T-helper 2 cell treated with Interferon-gamma antibody and Interleukin-4, amounts not matched to agents 100 ng/mL and 5 ng/mL, for 36 hours (primary cell): ENCODE measurements around the gene SPDYE9. TPM values are rescaled to one million over a fixed set of nuclear protein-coding genes. Genes with fewer than 3 reads are reported as not detected.
"Not testable (repeated sequence)": the region's sequence is repeated elsewhere in the genome, so short reads cannot be mapped to it uniquely, and the experiment has no call there.

ENCODE experiments used
- intact Hi-C: fragments of 100-400 bp; cut with micrococcal nuclease; formaldehyde crosslinking; loops from one replicate; pipeline ENCODE4 v1.15.1; 2023
- total RNA-seq: library from RNA; stranded (reverse); gene quantifications from 2 replicates; pipeline ENCODE4 v1.2.3, GENCODE V29; 2022

The SPDYE9 gene
- not detected in 2 replicates for total RNA-seq

GRCh38 chr7:73085938-73086337, at the start of gene SPDYE9:
Gene SPDYE9, minus strand, starts transcription at chr7:73086038. Its CDS starts 1,800 bp downstream, at chr7:73084238.
- intact Hi-C loops: not testable (repeated sequence)

GRCh38 chr7:73134866-73135265, 49.0 kb upstream of the SPDYE9 start:
- intact Hi-C loops: not testable (repeated sequence)

GRCh38 chr7:73132651-73133217, 46.9 kb upstream of the SPDYE9 start:
- intact Hi-C loops: not testable (repeated sequence)

GRCh38 chr7:73130612-73131011, 44.8 kb upstream of the SPDYE9 start:
- intact Hi-C loops: not testable (repeated sequence)

- intact Hi-C loops: not testable (repeated sequence)
These were observed 38.3 kb upstream of the SPDYE9 start for GRCh38 chr7:73124126-73124525.

- intact Hi-C loops: not testable (repeated sequence)
These were observed 37.1 kb upstream of the SPDYE9 start for GRCh38 chr7:73122778-73123447.

GRCh38 chr7:73118155-73118554, 32.3 kb upstream of the SPDYE9 start:
- intact Hi-C loops: not testable (repeated sequence)

- intact Hi-C loops: not testable (repeated sequence)
These were observed 28.0 kb downstream of the SPDYE9 start, which contains the start of gene SPDYE11 for GRCh38 chr7:73057811-73058210. Gene SPDYE11, minus strand, starts transcription at chr7:73057911. Its CDS starts 1,800 bp downstream, at chr7:73056111.

- intact Hi-C loops: not testable (repeated sequence)
These were observed 56.2 kb downstream of the SPDYE9 start, which contains the start of gene SPDYE8 for GRCh38 chr7:73029666-73030065. Gene SPDYE8, minus strand, starts transcription at chr7:73029766. Its CDS starts 1,800 bp downstream, at chr7:73027966.

Other genes with a start within 250 kb of the SPDYE9 start
- gene POM121, start 160.9 kb downstream of the SPDYE9 start, total RNA-seq: 60.3 and 61.1 TPM in 2 replicates
- 1.5 and 2.0 TPM in 2 replicates for gene TRIM74, start 116.6 kb downstream of the SPDYE9 start, total RNA-seq
- not detected in 2 replicates for gene SPDYE8, start 56.3 kb downstream of the SPDYE9 start, total RNA-seq
- not detected in 2 replicates for gene SPDYE11, start 28.1 kb downstream of the SPDYE9 start, total RNA-seq
- 49.4 and 50.1 TPM in 2 replicates for gene NSUN5, start 222.8 kb upstream of the SPDYE9 start, total RNA-seq
- not detected in 2 replicates for gene TRIM50, start 242.0 kb upstream of the SPDYE9 start, total RNA-seq
- gene FKBP6, start 242.1 kb upstream of the SPDYE9 start, total RNA-seq: not detected in 2 replicates